GM13977 (cell line): ENCODE results near the gene BAHD1.

Experiments
- DNase-seq: peaks from one replicate; pipeline ENCODE4 v3.0.0; 2012; ENCODE audit warnings: low spot score
- CTCF ChIP-seq: IDR thresholded peaks from 2 replicates; pipeline ENCODE4 v1.5.1; 2012; ENCODE audit warnings: mild to moderate bottlenecking, control low read depth; ENCODE audit not compliant: insufficient read depth; ENCODE audit errors: extremely low read depth, missing control alignments
- in situ Hi-C: fragments of 300-500 bp; cut with MboI; formaldehyde crosslinking; loops from one replicate; pipeline ENCODE4 v1.12.0; 2022; ENCODE audit warnings: low sequenced_read_pairs, low pct_unique_long_range_greater_than_20kb, mixed read lengths, inconsistent platforms; ENCODE audit not compliant: unreplicated experiment

The BAHD1 gene

GRCh38 chr15:40443255-40443654 lies 2.5 kb downstream of the BAHD1 start:
- TF ChIP-seq CTCF, result no peak
- in situ Hi-C loops, result no loop called here
- DNase-seq, result no peak

GRCh38 chr15:40443846-40444245 lies 3.1 kb downstream of the BAHD1 start:
- in situ Hi-C loops, result no loop called here
- no peak for DNase-seq
- TF ChIP-seq CTCF, result no peak

GRCh38 chr15:40444736-40445135 lies 4.0 kb downstream of the BAHD1 start:
- DNase-seq, result no peak
- TF ChIP-seq CTCF, result no peak

GRCh38 chr15:40445421-40445922 lies 4.7 kb downstream of the BAHD1 start:
- no peak for TF ChIP-seq CTCF
- in situ Hi-C loops, result no loop called here
- DNase-seq, result no peak

More at GRCh38 chr15:40444736-40445135, 4.0 kb downstream of the BAHD1 start:
- in situ Hi-C loops, result no loop called here

GRCh38 chr15:40446144-40446543 lies 5.4 kb downstream of the BAHD1 start:
- no peak for TF ChIP-seq CTCF
- in situ Hi-C loops, result no loop called here
- no peak for DNase-seq

- DNase-seq, result no peak
- TF ChIP-seq CTCF, result no peak
- in situ Hi-C loops, result no loop called here
Observed at GRCh38 chr15:40448354-40448753, 7.6 kb downstream of the BAHD1 start.

GRCh38 chr15:40449275-40449674 lies 8.5 kb downstream of the BAHD1 start:
- no peak for DNase-seq
- no peak for TF ChIP-seq CTCF
- in situ Hi-C loops, result no loop called here
